Body of pancreas (tissue), 4 donors: ENCODE data around the gene KRTAP5-8. TPM values are rescaled to one million over a fixed set of nuclear protein-coding genes. Genes with fewer than 3 reads are reported as not detected.
"Not testable (repeated sequence)": the region's sequence is repeated elsewhere in the genome, so short reads cannot be mapped to it uniquely, and the experiment has no call there.

ENCODE experiments used
- ATAC-seq: fragments of 150-250 bp; one replicate; pipeline ENCODE4 v1.9.1; 2016
- DNase-seq, 4 donors: peaks; one replicate each; pipeline ENCODE4 v3.0.0-alpha.2; 2019
- H3K27ac ChIP-seq, 4 donors: fragments of 200-600 bp; sonication (generic); 1 replicate in 3 of 4; 2 replicates in 1 of 4; pipeline versions ENCODE4 v1.5.1 to v1.6.1; 2016 to 2019; ENCODE audit warnings: mild to moderate bottlenecking in 1 of 4, mixed read lengths in 1 of 4, moderate library complexity in 1 of 4
- H3K27me3 ChIP-seq, 2 donors: fragments of 200-600 bp; sonication (generic); one replicate each; pipeline ENCODE4 v1.6.0; 2016; ENCODE audit warnings: mild to moderate bottlenecking in 1 of 2
- H3K36me3 ChIP-seq, 2 donors: fragments of 200-600 bp; sonication (generic); replicated peaks in 1 of 2; 2 replicates each; pipeline ENCODE4 v1.5.1; 2016; ENCODE audit warnings: low read depth in 2 of 2; ENCODE audit not compliant: insufficient read depth in 1 of 2
- H3K4me1 ChIP-seq: fragments of 200-600 bp; sonication (generic); one replicate; pipeline ENCODE4 v1.6.0; 2016
- H3K4me3 ChIP-seq, 2 donors: fragments of 200-600 bp; sonication (generic); 1 replicate in 1 of 2; 2 replicates in 1 of 2; pipeline ENCODE4 v1.5.1; 2016 to 2019
- H3K9me3 ChIP-seq, 3 donors: fragments of 200-600 bp; sonication (generic); 1 replicate in 2 of 3; 2 replicates in 1 of 3; pipeline ENCODE4 v1.5.1; 2016
- POLR2A ChIP-seq, 3 donors: fragments of 450-650 bp; IDR thresholded peaks; one replicate each; pipeline ENCODE4 v1.6.1; 2016; ENCODE audit warnings: antibody characterized with exemption in 3 of 3, mild to moderate bottlenecking in 2 of 3
- WGBS, 2 donors: methylation state at CpG; one replicate each; pipeline ENCODE4 v1.1.5; 2017; 5-methylcytosine and 5-hydroxymethylcytosine counted together
- intact Hi-C: fragments of 100-400 bp; cut with DNase I; formaldehyde crosslinking; loops from one replicate; pipeline ENCODE4 v1.15.1; 2023
- total RNA-seq, 2 donors: library from RNA; depleted of rRNA; stranded (reverse); fragments of >200 nt; gene quantifications; one replicate each; pipeline ENCODE4 v1.1.0, GENCODE V29; 2016
- TF ChIP-seq, protein P1 (sequence below), 7 experiments: fragments of 450-650 bp in 4 of 7; fragments of 200-600 bp in 3 of 7; sonication (generic) in 3 of 7; IDR thresholded peaks; one replicate each; pipeline ENCODE4 v1.5.1; 2016 to 2019; ENCODE audit warnings: antibody characterized with exemption in 7 of 7

The KRTAP5-8 gene
- total RNA-seq: not detected

DNA sequence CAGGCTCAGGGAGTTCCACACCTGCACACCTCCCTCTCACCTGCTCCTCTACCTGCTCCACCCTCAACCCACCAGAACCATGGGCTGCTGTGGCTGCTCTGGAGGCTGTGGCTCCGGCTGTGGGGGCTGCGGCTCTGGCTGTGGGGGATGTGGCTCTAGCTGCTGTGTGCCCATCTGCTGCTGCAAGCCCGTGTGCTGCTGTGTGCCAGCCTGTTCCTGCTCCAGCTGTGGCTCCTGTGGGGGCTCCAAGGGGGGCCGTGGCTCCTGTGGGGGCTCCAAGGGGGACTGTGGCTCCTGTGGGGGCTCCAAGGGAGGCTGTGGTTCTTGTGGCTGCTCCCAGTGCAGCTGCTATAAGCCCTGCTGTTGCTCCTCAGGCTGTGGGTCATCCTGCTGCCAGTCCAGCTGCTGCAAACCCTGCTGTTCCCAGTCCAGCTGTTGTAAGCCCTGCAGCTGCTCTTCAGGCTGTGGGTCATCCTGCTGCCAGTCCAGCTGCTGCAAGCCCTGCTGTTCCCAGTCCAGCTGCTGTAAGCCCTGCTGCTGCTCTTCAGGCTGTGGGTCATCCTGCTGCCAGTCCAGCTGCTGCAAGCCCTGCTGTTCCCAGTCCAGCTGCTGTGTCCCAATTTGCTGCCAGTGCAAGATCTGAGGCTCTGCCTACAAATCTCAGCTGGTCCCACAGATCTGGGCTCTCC lies at the start of gene KRTAP5-8:
TSS of gene KRTAP5-8 (plus strand) at position 49 of the 689 bp plus-strand sequence. CDS start at position 80, 31 bp downstream.
- H3K27ac ChIP-seq, H3K4me3 ChIP-seq, DNase-seq, H3K9me3 ChIP-seq, H3K4me1 ChIP-seq, H3K36me3 ChIP-seq, intact Hi-C loops, ATAC-seq, H3K27me3 ChIP-seq: not testable (repeated sequence)
- 53% methylated on average over 2 of the region's 4 CpGs; no CpG with 5 or more reads in 1 of the 2 donors for WGBS, 2 donors

- Histone ChIP-seq H3K9me3 (no peaks in the 10 kb centered on the region), H3K4me1 (no peaks in the 10 kb centered on the region), H3K36me3 (peaks cover 11 to 24% of the 10 kb centered on the region in 2 donors), H3K27me3 (no peaks in the 10 kb centered on the region), H3K4me3 (no peak overlapping the region), H3K27ac (no peak overlapping the region)
- ATAC-seq: no peak
- 92 to 95% methylated on average over 6 of the region's 6 CpGs for WGBS, 2 donors
- TF ChIP-seq, protein P1, sequence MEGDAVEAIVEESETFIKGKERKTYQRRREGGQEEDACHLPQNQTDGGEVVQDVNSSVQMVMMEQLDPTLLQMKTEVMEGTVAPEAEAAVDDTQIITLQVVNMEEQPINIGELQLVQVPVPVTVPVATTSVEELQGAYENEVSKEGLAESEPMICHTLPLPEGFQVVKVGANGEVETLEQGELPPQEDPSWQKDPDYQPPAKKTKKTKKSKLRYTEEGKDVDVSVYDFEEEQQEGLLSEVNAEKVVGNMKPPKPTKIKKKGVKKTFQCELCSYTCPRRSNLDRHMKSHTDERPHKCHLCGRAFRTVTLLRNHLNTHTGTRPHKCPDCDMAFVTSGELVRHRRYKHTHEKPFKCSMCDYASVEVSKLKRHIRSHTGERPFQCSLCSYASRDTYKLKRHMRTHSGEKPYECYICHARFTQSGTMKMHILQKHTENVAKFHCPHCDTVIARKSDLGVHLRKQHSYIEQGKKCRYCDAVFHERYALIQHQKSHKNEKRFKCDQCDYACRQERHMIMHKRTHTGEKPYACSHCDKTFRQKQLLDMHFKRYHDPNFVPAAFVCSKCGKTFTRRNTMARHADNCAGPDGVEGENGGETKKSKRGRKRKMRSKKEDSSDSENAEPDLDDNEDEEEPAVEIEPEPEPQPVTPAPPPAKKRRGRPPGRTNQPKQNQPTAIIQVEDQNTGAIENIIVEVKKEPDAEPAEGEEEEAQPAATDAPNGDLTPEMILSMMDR (IDR thresholded peaks at IDR 0.05): no peak
- no peak for TF ChIP-seq POLR2A (IDR thresholded peaks at IDR 0.05)
- DNase-seq: no peak
- intact Hi-C loops: no loop called here
Observed at GRCh38 chr11:71488681-71489270, 49.0 kb upstream of the KRTAP5-8 start.

GRCh38 chr11:71489311-71490043 lies 48.3 kb upstream of the KRTAP5-8 start:
- Histone ChIP-seq H3K4me1 (no peaks in the 10 kb centered on the region), H3K4me3 (no peak overlapping the region), H3K36me3 (peaks cover 8 to 22% of the 10 kb centered on the region in 2 donors), H3K9me3 (no peaks in the 10 kb centered on the region), H3K27me3 (no peaks in the 10 kb centered on the region), H3K27ac (no peak overlapping the region)
- DNase-seq: peak in 1 of 4 donors; percentile 6
- WGBS, 2 donors: 82 to 94% methylated on average over 11 to 15 of the region's 15 CpGs
- intact Hi-C loops: no loop called here
- TF ChIP-seq, protein P1 (IDR thresholded peaks at IDR 0.05): no peak
- no peak for TF ChIP-seq POLR2A (IDR thresholded peaks at IDR 0.05)
- ATAC-seq: no peak

- TF ChIP-seq, protein P1 (IDR thresholded peaks at IDR 0.05): no peak
- TF ChIP-seq POLR2A (IDR thresholded peaks at IDR 0.05): no peak
- Histone ChIP-seq H3K27me3 (no peaks in the 10 kb centered on the region), H3K9me3 (no peaks in the 10 kb centered on the region), H3K4me1 (no peaks in the 10 kb centered on the region), H3K4me3 (no peak overlapping the region), H3K27ac (no peak overlapping the region), H3K36me3 (peaks cover 11 to 22% of the 10 kb centered on the region in 2 donors)
- intact Hi-C loops: no loop called here
- WGBS, 2 donors: 93 to 94% methylated on average over 12 to 23 of the region's 23 CpGs
- ATAC-seq (no peak), DNase-seq (peak in 1 of 4 donors; percentile 3)
Observed at GRCh38 chr11:71490044-71490730, 47.6 kb upstream of the KRTAP5-8 start.
